ENCODE results near the gene ZNF80.
"Not testable (repeated sequence)": the region's sequence is repeated elsewhere in the genome, so short reads cannot be mapped to it uniquely, and the experiment has no call there.

The ZNF80 gene

DNA sequence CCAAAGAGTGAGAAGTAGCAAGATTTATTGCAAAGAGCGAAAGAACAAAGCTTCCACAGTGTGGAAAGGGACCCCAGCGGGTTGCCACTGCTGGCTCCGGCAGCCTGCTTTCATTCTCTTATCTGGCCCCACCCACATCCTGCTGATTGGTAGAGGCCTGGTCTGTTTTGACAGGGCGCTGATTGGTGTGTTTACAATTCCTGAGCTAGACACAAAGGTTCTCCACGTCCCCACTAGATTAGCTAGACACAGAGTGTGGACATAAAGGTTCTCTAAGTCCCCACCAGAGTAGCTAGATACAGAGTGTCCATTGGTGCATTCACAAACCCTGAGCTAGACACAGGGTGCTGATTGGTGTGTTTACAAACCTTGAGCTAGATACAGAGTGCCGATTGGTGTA, at the start of gene ZNF80:
Gene ZNF80, minus strand, starts transcription at position 101 of the 400 bp plus-strand sequence. CDS start 504 bp downstream, outside the sequence.
- DNase-seq: not testable (repeated sequence)

DNA sequence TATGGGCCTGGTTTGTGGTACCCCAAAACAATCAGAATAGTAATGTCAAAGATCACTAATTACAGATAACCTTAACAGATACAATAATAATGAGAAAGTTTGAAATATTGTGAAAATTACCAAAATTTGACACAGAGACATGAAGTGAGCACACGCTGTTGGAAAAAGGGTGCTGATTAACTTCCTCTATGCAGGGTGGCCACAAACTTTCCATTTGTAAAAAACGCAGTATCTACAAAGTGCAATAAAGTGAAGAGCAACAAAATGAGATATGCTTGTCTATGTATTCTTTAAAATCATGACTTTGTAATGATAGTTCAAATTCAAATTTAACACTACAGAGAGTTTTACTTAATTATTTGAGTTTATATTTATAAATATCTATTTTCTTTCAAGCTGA, 48.9 kb upstream of the ZNF80 start:
- DNase-seq: no peak

DNA sequence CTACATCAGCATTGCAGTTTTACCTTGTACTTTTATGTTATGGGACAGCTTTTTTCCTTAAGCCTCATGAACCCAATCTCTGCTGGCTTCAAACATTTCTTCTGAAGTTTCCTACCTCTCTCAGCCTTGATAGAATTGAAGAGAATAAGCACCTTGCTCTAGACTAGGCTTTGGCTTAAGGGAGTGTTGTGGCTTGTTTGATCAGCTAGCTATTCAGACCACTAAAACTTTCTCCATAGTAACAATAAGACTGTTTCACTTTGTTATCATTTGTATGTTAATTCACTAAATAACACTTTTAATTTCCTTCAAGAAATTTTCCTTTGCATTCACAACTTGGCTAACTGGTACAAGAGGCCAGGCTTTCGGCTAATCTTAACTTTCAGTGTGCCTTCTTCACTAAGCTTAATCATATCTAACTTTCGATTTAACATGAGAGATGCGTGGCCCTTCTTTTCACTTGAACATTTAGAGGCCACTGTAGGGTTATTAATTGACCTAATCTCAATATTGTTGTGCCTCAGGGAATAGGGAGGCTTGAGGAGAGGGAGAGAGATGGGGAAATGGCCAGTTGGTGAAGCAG, 48.4 kb upstream of the ZNF80 start:
- no peak for DNase-seq

DNA sequence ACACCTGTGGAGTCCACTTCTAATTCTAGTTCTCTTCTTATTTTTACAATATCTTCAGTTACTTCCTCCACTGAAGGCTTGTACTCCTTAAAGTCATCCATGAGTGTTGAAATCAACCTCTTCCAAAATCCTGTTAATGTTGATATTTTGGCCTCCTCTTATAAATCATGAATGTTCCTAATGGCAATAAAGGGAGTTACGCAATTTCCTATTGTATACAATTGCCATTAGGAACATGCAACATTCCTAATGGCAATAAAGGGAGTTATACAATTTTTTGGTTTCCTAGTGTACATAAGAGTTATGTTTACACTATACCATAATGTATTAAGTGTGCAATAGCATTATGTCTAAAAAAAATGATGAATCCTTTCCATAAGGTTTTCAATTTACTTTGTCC, 47.3 kb upstream of the ZNF80 start:
- DNase-seq: no peak

DNA sequence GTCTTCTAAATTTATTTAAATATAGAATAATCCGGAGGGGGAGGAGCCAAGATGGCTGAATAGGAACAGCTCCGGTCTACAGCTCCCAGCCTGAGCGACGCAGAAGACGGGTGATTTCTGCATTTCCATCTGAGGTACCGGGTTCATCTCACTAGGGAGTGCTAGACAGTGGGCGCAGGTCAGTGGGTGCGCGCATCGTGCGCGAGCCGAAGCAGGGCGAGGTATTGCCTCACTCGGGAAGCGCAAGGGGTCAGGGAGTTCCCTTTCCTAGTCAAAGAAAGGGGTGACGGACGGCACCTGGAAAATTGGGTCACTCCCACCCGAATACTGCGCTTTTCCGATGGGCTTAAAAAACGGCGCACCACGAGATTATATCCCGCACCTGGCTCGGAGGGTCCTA, 39.5 kb upstream of the ZNF80 start:
- DNase-seq: not testable (repeated sequence)

DNA sequence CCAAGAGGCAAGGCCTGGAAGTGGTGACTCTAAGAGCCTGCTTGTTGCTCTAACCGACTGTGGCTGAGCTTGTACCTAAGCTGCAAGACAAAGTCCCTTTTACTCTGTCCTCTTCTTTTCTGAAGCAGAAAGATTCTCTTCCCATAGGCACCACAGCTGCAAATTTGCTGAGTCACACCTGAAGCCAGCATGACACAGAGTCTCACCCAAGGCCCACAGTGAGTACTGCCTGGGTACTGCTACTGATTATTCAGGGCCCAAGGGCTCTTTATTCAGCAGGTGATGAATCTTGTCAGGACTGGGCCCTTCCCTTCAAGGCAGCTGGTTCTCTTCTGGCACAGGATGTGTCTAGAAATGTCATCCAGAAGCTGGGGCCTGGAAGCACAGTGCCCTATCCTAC, 37.6 kb upstream of the ZNF80 start:
- DNase-seq: no peak

DNA sequence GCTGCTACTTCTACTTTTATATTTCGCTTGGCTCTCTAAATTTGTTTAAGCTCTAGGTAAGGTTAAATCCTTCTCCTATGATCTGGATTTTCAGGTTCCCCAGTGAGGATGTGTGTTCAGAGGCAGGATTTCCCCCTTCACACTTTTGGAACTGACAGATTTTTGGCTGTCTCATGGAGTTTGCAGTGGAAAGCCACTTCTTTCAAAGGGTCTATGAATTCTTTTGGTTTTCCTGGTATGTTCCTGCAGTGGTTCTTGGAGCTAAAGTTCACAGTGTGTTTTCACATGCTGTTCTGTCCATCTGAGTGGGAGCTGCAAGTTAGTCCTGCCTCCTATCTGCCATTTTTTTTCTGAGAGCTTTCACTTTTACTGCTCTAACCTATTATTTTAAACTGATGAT, 34.9 kb upstream of the ZNF80 start:
- no peak for DNase-seq

DNA sequence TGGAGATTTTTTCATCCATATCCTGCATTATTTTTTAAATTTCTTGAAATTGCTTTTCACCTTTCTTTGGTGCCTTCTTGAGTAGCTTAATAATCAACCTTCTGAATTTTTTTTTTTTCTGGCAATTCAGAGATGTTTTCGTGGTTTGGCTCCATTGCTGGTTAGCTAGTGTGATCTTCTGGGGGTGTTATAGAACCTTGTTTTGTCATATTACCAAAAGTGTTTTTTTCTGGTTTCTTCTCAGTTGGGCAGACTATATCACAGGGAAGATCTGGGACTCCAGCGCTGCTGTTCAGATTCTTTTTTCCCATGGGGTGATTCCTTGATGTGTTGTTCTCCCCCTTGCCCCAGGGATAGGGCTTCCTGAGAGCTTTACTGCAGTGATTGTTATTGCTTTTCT, 32.6 kb upstream of the ZNF80 start:
- no peak for DNase-seq

DNA sequence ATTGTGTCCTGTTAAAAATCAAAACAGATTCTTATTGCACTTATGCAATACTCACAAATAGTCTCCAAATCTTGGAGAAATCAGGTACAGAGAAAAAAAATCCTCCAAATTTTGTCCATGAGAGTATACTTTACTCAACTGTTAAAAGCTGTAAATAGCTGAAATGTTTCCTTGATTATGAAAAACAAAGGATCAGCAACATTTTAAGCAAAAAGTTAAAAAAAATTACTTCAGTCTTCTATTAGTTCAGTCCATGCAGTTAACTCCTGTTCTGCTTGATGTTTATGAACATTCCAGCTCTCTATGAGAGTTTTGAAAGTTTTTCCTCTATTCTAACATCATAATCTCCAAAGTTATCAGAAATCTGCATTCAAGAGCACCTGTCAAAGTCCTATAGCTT, 22.8 kb upstream of the ZNF80 start:
- DNase-seq: no peak

DNA sequence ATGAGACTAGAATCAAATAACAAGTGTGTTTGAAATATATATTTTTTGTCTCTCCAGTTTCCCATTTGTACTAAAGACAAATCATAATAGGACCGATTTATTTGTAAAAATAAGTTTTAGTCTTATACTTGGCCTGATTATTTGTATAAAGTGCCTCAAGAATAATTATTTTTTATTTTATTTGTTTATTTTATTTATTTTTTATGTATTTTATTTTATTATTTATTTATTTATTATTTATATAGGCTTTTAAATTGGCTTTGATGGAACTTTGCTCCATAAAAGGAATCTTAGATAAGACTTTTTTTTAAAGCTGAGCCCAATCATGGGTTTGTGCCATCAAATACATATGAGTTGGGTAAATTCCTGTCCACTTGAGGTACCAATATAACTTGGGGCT, 22.2 kb upstream of the ZNF80 start:
- no peak for DNase-seq

DNA sequence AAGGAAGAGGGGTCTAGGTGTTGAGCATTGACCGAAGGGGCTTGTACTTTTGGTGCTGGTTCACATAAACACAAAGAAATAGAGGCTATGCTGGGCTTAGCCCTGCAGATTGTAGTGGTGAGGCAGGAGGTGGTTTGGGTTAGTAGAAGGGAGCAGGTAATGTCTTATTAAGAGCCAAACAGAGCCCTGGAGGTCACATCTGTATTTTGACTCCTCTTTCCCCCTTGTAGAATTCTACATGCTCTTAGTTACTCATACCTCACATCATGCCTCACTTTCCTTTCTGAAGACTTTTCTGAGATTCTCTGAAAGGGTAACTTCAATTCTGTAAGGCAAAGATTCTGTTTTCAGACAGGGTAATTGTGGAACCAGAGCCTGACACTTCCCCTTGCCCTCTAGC, 16.1 kb upstream of the ZNF80 start:
- no peak for DNase-seq

DNA sequence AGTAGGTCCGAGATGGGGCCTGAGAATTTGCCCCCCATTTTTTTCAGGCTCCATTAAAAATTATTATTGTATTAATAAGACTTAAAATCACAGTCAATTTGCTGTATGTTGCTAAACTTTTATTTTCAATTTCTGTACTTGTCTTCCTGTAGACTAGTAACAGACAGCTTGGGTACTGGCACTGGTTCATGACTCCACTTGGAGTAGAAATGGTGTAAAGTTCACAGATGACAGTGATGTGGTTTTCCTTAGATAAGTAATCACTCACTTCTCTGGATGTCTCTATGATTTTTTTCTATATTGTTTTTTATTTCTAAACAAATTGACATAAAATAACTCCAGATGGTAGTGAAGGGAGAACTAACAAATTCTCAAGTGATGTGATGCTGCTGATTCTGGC, 15.6 kb upstream of the ZNF80 start:
- no peak for DNase-seq

DNA sequence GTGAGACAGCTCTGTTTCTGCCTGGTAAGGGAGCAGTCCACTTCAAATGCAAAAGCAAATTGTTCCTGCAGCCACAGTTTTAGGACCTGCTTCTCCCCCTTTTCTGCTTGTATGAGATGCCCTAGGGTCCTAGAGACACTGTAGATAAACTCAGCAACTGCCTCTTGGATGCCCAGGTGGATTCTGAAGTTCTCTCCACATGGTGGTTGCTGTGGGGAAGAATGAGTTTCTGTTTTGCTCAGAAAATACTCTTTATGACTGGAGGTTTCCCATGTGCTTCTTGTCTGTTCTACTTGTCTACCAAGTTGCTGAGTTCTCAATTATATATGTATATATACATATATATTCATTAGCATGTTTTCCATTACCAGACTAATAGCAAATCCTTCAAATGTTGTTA, 5.6 kb upstream of the ZNF80 start:
- no peak for DNase-seq

DNA sequence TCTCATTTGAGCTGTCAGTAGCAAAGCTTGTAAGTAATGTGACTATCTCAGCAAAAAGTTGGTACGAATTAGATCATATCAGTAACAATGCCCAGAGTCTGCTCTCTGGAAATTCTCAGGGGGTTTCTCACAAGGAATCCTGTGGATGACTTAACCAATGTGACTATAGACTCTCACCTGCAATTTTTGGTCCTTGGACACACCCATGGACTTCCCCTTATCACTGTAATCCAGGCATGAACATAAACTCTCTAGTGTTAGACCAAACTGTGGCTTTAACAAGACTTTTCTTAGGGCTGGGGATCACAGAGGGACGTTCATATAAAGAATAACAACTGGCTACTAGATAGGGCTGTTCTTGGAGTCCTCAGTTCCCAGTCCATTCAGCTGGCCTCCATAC, 3.9 kb upstream of the ZNF80 start:
- no peak for DNase-seq

DNA sequence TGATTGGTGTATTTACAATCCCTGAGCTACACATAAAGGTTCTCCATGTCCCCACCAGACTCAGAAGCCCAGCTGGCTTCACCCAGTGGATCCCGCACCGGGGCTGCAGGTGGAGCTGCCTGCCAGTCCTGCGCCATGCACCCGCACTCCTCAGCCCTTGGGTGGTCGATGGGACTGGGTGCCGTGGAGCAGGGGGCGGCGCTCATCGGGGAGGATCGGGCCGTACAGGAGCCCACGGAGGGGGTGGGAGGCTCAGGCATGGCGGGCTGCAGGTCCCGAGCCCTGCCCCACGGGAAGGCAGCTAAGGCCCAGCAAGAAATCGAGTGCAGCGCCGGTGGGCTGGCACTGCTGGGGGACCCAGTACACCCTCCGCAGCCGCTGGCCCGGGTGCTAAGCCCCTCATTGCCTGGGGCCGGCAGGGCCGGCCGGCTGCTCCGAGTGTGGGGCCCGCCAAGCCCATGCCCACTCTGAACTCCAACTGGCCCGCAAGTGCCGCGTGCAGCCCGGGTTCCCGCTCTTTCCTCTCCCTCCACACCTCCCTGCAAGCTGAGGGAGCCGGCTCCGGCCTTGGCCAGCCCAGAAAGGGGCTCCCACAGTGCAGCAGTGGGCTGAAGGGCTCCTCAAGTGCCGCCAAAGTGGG, 888 bp upstream of the ZNF80 start:
- DNase-seq: not testable (repeated sequence)

DNA sequence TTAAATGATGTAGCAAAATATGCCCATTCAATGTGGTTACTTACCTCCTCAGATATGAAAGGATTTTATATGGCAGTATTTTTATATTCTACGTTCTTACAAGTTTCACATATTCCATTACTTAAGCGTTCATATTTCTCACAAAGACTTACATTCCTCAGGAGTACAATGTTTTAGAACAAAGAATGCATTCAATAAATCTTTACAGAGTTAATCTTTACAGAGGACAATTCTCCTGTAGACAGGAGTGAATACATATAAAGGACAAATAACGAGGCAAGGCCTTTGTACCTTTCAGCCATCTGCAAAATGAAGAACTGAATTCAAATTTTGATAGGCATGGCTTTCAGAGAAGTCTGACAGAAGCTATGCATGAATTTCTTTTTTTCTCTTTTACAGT, 1.9 kb downstream of the ZNF80 start:
- DNase-seq: no peak

DNA sequence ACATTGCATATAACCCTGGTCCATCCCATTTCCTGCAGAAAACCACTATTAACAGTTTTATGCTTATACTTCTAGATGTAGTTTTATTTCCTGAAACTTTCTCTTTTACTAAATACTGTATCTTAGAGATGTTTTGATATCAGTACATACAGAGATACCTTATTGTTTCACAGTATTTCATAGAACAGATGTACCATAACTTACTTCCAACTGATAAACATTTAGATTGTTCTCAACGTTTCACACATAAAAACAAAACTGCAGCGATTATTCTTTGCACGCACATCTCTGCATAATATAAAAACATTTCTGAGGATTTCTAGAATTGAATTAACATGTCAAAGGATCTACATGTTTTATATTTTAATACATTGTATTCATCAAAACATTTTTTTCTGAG, 2.6 kb downstream of the ZNF80 start:
- DNase-seq: no peak

DNA sequence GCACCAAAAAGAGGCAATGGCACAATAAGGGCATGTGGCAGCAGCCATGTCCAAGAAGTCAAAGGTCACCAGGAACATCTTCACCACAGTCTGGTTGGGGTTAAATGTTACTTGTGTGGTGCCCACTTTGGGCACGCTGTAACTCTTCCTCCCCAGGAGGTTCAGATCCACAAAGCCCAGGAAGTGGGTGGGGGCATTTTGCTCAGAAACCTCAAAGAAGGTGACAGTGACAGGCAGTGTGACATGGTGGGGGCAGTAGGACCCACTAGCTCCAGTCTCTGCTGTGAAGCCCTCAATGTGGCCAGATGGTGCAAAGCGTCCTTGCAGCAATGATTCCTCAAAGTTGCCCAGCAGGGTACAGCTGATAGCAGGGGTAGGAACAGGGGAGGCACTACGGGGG, 5.8 kb downstream of the ZNF80 start:
- DNase-seq: no peak

DNA sequence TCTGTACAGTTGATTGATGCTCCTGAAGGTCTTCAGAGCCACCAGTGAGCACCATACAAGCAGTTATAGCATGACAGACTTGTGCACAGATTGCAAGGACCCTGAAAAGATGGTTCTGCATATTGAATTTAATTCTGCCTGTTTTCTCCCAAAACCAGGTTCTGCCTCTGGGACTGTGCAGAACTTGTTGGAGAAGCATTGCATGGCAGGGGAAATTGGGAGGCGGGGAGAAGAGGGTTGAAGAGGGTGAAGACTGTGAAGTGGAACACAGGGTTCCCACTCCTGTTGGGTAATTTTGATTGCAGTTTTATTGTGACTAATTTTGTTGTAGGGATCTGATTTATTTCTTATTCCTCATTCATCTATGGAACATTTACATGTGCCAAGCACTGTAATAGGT, 10.3 kb downstream of the ZNF80 start:
- DNase-seq: no peak

DNA sequence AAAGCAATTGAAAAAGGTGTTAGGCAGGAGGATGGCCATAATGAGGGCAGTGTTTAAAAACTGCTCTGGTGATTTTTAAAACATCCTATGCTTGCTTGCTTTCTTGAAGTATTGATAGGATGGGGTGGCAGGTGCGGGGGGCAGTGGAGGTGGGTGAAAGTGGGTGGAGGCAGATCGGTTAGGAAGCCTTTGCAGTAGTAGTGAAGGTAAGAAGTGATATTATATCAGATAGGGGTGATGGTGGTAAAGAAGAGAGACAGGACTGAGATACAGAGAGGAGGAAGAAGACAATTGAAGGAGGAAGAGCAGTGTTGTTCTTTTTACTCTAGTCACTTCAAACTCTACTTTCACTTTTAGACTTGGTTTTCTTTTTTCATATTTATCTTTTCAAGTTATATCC, 11.1 kb downstream of the ZNF80 start:
- no peak for DNase-seq

DNA sequence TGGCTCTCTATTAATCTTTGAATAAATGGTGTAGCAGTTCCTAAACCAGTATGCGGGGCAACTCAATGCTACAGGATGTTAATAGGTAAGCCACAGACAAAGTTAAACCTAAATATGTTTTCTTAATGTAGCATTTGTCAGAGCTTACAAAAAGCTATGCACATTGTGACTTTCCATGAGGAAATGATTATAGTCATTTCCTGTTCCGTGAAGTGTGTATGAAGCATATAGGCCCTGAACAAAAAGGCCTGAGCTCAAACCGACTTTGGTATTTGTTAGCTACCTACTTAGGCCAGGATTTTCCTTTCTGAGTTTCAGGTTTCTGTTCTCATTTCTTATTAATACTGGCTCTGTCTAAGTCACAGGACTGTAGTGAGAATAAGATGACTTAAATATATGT, 14.2 kb downstream of the ZNF80 start:
- DNase-seq: no peak

DNA sequence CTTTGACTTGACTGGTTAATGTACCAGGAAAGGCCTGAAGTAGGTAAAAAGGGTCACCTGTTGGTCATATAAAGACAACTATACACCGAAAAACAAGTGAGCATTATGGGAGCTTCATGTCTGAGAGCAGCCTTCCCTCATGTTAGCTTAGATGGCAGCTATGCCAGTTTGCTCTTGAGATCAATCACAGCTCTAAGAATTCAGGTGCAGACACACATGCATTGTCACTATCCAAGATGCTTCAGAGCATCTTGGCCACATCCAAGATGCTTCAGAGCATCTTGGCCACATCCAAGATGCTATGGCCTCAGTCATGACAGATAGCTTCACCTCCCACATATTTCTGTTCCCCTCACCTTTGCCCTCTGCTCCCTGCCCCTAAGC, 15.5 kb downstream of the ZNF80 start:
- DNase-seq: no peak

DNA sequence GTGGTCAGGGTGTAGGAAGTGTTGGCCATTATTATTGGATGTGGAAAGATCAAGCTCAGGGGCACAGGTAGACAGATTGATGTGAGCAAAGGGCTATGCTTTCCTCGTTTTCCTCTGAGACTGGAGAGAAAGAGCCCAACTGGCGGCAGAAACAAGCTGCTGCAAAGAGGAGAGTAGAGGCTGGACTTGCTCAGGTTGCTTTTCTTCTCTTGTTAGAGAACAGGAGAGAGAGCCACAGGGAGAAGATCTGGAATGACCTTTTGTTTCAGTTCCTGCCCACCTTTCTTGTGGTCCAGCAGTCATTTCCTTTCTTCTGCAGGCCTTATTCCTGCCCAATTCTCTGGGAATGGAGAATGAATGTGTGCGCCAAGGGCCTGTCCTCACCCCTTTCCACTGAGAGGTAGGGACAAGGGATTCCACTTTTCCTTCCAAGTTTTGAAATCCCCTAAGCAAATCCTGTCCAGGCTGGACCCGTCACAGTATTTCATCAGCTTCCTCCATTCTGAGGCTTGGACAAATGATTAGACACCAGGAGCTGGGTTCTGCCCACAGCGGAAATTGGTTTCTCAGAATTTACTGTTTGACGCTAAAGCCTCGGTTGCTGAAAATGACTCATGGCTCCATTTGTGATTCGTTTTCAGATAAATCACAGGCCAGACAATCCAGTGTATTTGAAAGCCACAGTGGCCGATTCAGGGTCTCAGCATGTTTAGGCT, 16.1 kb downstream of the ZNF80 start:
- no peak for DNase-seq

Data from amygdala (tissue), 56 donors.